NCI-H748 treated with DMSO at 0.1 percent for 48 hours (cell line): ENCODE data around the gene TBC1D12.
"Not testable (repeated sequence)": the region's sequence is repeated elsewhere in the genome, so short reads cannot be mapped to it uniquely, and the experiment has no call there.

Source experiments
- DNase-seq: peaks from one replicate; lab custom pipeline; 2025; lab: John Stamatoyannopoulos, UW

Gene TBC1D12

GRCh38 chr10:94456942-94457341, 54.6 kb downstream of the TBC1D12 start:
- no peak for DNase-seq

- DNase-seq: no peak
These were observed 57.0 kb downstream of the TBC1D12 start for GRCh38 chr10:94459385-94459784.

- no peak for DNase-seq
These were observed 59.2 kb downstream of the TBC1D12 start for GRCh38 chr10:94461503-94461902.

- no peak for DNase-seq
These were observed 59.8 kb downstream of the TBC1D12 start for GRCh38 chr10:94462130-94462529.

- no peak for DNase-seq
These were observed 63.3 kb downstream of the TBC1D12 start for GRCh38 chr10:94465684-94466083.

GRCh38 chr10:94481410-94481809, 79.1 kb downstream of the TBC1D12 start:
- no peak for DNase-seq

- no peak for DNase-seq
These were observed 81.6 kb downstream of the TBC1D12 start for GRCh38 chr10:94483970-94484369.

GRCh38 chr10:94485094-94485493, 82.8 kb downstream of the TBC1D12 start:
- no peak for DNase-seq

- DNase-seq: no peak
These were observed 85.2 kb downstream of the TBC1D12 start for GRCh38 chr10:94487575-94487974.

GRCh38 chr10:94489107-94489506, 86.8 kb downstream of the TBC1D12 start:
- DNase-seq: no peak

- no peak for DNase-seq
These were observed 87.8 kb downstream of the TBC1D12 start for GRCh38 chr10:94489976-94490788.

GRCh38 chr10:94490789-94491039, 88.4 kb downstream of the TBC1D12 start:
- DNase-seq: no peak

GRCh38 chr10:94493463-94493862, 91.1 kb downstream of the TBC1D12 start:
- no peak for DNase-seq

- no peak for DNase-seq
These were observed 93.7 kb downstream of the TBC1D12 start for GRCh38 chr10:94496010-94496409.

- DNase-seq: no peak
These were observed 94.3 kb downstream of the TBC1D12 start for GRCh38 chr10:94496646-94497045.

- no peak for DNase-seq
These were observed 97.7 kb downstream of the TBC1D12 start for GRCh38 chr10:94500063-94500462.

- no peak for DNase-seq
These were observed 119.2 kb downstream of the TBC1D12 start for GRCh38 chr10:94521276-94522250.

GRCh38 chr10:94524146-94524545, 121.8 kb downstream of the TBC1D12 start:
- DNase-seq: no peak

- no peak for DNase-seq
These were observed 122.4 kb downstream of the TBC1D12 start for GRCh38 chr10:94524711-94525110.

- DNase-seq: not testable (repeated sequence)
These were observed 129.2 kb downstream of the TBC1D12 start for GRCh38 chr10:94531550-94531949.

- DNase-seq: no peak
These were observed 130.7 kb downstream of the TBC1D12 start for GRCh38 chr10:94533027-94533426.

GRCh38 chr10:94542282-94542681, 139.9 kb downstream of the TBC1D12 start:
- not testable (repeated sequence) for DNase-seq

- DNase-seq: peak; percentile 47
These were observed 143.2 kb downstream of the TBC1D12 start, which contains the start of gene HELLS for GRCh38 chr10:94545391-94546048. TSS of gene HELLS (plus strand) at chr10:94545788. CDS start at chr10:94545922, 134 bp downstream.
